ENCODE results near the gene LSM10.

DNA sequence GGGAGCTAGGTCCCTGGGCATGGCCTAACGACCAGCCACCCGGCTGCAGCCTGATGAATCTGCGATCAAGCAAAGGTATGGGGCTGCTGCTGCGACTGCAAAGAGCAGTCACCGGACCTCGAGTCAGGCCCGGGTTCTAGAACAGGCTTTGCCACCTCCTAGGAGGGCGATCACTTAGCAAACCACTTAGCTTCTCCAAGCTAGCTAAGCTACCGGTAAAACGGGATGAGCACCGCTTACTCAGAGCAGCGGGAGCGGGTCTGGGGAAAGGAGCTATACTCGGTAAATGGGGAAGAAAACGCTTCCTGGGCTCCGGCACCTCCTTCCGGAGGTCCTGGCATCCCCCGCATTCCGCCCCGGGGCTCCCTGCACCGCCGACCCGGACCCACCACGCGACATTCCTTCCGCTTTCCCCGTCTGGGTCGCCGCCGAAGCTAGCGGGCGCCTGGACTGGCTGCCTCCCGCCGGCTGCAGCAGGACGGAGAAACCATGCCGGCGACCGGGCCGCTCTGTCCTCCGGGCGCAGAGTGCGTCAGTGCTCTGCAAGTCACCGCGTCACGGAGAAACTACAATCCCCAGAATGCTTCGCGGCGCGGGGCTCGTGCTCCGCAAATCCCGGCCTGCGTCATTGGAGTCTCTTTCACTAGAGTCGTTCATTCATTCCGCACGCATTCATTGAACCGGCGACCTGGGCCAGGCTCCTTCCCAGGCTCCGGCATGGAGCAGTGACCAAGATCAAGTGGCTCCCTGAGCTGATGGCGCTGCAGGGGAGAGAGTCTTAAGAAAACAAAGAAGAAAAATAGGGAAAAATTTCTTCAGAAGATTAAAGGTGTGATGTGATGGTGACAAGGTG lies at the start of gene LSM10:
- TF ChIP-seq, protein P1, sequence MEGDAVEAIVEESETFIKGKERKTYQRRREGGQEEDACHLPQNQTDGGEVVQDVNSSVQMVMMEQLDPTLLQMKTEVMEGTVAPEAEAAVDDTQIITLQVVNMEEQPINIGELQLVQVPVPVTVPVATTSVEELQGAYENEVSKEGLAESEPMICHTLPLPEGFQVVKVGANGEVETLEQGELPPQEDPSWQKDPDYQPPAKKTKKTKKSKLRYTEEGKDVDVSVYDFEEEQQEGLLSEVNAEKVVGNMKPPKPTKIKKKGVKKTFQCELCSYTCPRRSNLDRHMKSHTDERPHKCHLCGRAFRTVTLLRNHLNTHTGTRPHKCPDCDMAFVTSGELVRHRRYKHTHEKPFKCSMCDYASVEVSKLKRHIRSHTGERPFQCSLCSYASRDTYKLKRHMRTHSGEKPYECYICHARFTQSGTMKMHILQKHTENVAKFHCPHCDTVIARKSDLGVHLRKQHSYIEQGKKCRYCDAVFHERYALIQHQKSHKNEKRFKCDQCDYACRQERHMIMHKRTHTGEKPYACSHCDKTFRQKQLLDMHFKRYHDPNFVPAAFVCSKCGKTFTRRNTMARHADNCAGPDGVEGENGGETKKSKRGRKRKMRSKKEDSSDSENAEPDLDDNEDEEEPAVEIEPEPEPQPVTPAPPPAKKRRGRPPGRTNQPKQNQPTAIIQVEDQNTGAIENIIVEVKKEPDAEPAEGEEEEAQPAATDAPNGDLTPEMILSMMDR (conservative IDR thresholded peaks at IDR 0.05; ENCODE audit: low read length): no peak
- TF ChIP-seq EZH2phosphoT487 (IDR thresholded peaks at IDR 0.05; ENCODE audit: borderline replicate concordance, low read depth, low read length): no peak
